Smooth muscle cell of the pulmonary artery (primary cell): ENCODE data around the gene CEP164. TPM values are rescaled to one million over a fixed set of nuclear protein-coding genes. Genes with fewer than 3 reads are reported as not detected.

Source experiments
- total RNA-seq: library from RNA; depleted of rRNA; stranded (reverse); fragments of >200 nt; gene quantifications from 2 replicates; pipeline ENCODE4 v1.2.3, GENCODE V29; 2014

The CEP164 gene
- 20.0 and 26.7 TPM in 2 replicates for total RNA-seq

DNA sequence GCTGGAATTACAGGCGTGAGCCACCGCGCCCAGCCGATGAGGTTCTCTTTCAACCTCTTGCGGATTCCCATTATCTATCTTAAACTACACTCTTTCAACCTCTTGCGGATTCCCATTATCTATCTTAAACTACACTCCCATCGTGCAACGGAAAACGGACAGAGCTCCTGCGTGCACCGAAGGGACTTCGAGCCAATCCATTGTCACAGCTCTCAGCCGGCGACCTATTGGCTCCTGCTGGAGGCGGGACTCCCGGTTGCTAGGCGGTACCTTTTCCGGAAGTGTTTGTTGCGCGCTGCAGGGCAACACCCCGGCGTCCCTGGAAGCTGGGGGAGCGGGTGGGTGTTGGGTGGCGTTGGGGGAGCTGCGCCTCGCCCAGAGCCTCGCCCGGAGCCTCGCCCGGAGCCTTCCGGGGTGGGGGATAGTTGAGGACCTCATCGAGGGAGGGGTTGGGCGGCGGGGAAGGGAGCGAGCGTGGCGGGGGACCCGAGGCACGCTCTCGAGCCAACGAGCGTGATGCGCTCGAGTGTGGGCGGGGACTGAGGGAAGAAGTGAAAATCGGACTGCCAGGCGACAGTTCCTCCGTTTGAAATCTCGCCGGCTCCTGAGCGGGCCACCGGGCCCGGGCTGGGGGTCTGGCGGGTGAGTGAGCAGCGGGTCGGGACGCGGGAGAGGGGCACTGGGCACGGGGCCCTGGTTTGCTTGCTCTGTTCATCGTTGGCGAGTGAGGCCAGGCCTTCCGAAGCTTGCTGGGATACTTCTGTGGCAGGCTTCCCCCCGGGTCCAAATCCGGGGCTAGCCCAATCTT is at the start of gene CEP164:
Gene CEP164 (plus strand): TSS at position 288 of the 808 bp plus-strand sequence. CDS start 10,733 bp downstream, outside the sequence.

GRCh38 chr11:117290809-117291396 is 36.8 kb upstream of the CEP164 start, which contains the start of gene BACE1-AS:
Gene BACE1-AS (plus strand): TSS chr11:117291346.

DNA sequence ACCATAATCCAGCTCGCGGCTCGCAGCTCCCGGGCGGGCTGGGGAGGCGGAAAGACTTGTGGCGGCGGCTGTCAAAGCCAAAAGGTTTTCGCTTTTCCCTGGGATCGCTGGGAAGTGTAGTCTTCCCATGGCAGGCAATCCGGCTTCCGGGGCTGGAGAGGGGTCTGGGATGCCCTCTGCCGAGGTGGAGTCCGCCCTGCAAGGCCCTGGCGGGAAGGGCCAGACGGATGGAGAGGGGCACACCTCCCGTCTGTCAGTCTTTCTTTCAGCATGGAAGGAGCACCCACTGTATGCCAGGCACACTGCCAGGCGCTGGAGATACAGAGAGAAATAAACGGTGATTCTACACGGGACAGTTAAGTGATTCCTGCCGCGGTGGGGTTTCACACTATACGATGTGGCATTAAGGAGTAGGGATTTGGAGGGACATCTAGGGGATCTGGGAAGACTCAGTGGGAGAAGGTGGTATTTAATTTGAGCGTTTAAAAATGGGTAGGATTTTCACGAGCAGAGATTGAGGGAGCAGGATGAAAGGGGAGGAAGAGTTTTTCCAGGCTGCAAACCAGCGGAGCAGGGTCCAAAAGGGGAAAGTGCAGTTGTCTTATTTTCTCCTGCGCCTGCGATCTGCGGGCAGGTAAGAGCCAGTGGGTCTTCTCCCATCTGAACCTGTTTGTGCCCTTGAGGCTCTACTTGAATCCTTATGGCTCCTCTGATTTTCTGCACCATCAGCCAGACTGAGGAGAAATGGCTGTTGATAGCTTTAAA is 11.3 kb upstream of the CEP164 start, which contains the start of gene BACE1:
Gene BACE1 (minus strand): TSS at position 60 of the 765 bp plus-strand sequence. CDS start 461 bp downstream, outside the sequence.

Other genes starting within 250 kb of the CEP164 start
- 23.5 and 24.5 TPM in 2 replicates for gene SIK3, start 229.4 kb upstream of the CEP164 start, total RNA-seq
- gene PAFAH1B2, start 183.6 kb upstream of the CEP164 start, total RNA-seq, result 137 and 138 TPM in 2 replicates
- 53.9 and 63.9 TPM in 2 replicates for gene SIDT2, start 149.1 kb upstream of the CEP164 start, total RNA-seq
- gene TAGLN, start 128.5 kb upstream of the CEP164 start, total RNA-seq, result 3,032 and 3,717 TPM in 2 replicates
- 44.0 and 68.3 TPM in 2 replicates for gene PCSK7, start 95.8 kb upstream of the CEP164 start, total RNA-seq
- 10.7 and 11.9 TPM in 2 replicates for gene RNF214, start 95.2 kb upstream of the CEP164 start, total RNA-seq
- 5.4 and 5.7 TPM in 2 replicates for gene BACE1-AS, start 36.5 kb upstream of the CEP164 start, total RNA-seq
- 53.7 and 55.5 TPM in 2 replicates for gene BACE1, start 11.6 kb upstream of the CEP164 start, total RNA-seq